Esophagus muscularis mucosa (tissue), 3 donors: ENCODE results near the gene GPR17.

Source experiments
- CTCF ChIP-seq, 3 experiments: fragments of 200-600 bp in 2 of 3; fragments of 450-650 bp in 1 of 3; sonication (generic) in 2 of 3; IDR thresholded peaks; one replicate each; pipeline ENCODE4 v1.5.1; 2017 to 2019; ENCODE audit warnings: antibody characterized with exemption in 3 of 3, mild to moderate bottlenecking in 2 of 3, moderate library complexity in 1 of 3
- POLR2A ChIP-seq: fragments of 450-650 bp; IDR thresholded peaks from one replicate; pipeline ENCODE4 v1.6.1; 2017; ENCODE audit warnings: antibody characterized with exemption, moderate library complexity, mild to moderate bottlenecking, low read depth
- POLR2AphosphoS5 ChIP-seq, 2 donors: sonication (generic); formaldehyde crosslinking; IDR thresholded peaks; one replicate each; pipeline ENCODE4 v1.6.1; 2017; ENCODE audit warnings: antibody characterized with exemption in 2 of 2

DNA sequence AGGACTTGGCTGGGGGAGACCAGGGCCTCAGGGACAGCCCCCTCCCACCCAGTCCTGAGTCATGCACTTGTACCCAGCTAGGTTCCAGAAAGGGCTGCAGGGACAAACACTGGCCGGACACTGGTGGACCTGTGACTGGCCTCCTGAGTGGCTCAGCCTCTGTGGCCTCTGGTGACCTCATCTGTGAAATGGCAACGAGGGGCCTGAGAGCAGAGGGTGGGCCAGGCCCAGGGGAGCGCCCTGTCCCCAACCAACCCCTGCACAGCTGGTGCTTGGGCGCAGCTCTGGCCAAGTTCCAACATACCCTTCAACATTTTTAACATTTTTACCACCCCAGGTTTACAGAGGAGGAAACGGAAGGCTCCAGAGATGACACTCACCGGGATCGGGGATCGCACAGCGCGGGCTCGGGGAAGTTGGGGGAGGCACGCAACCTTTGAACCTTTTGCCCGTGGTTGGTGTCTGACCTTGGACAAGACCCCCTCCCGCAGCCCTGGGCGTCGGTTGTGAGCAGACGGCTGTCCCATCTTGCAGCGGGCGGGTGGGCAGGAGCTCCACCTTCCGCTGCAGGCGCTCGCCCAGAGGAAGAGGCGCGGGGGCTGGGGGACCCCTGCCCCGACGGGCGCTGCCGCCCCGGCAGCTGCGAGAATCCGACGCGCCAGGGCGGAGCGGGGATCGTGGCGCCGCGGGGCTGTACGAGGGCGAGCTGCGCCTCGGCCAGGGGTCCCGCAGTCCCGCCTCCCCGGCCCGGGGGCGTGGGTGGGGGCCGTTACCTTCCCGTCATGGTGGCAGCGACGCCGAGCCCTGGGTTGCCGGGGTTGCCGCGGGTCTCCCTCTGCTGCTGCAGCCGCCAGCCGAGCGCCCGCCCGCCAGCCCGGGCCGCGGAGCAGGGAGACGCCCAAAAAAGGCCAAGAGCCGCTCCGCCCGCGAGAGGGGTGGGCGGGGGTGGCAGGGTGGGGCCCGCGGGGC, 28.6 kb downstream of the GPR17 start:
- TF ChIP-seq POLR2A (no peak), CTCF (IDR thresholded peaks at IDR 0.05) (no peak), POLR2AphosphoS5 (IDR thresholded peaks at IDR 0.05) (peak; percentile 37 to 73)
